Thoracic aorta (tissue), 2 donors: Measurements from ENCODE around the gene LUZP2. TPM values are rescaled to one million over a fixed set of nuclear protein-coding genes. Genes with fewer than 3 reads are reported as not detected.

ENCODE experiments used
- ATAC-seq: fragments of 150-250 bp; one replicate; pipeline ENCODE4 v1.8.0; 2017; ENCODE audit warnings: low read depth; ENCODE audit not compliant: insufficient number of reproducible peaks, low FRiP score
- DNase-seq: peaks from one replicate; pipeline ENCODE4 v3.0.0-alpha.2; 2020; ENCODE audit warnings: low spot score
- H3K27ac ChIP-seq, 2 donors: fragments of 200-600 bp; sonication (generic); 1 replicate in 1 of 2; 2 replicates in 1 of 2; pipeline ENCODE4 v1.5.1; 2016; ENCODE audit warnings: mild to moderate bottlenecking in 2 of 2, moderate library complexity in 2 of 2
- H3K27me3 ChIP-seq: fragments of 200-600 bp; sonication (generic); replicated peaks from 2 replicates; pipeline ENCODE4 v1.6.0; 2016; ENCODE audit warnings: mild to moderate bottlenecking; ENCODE audit not compliant: insufficient read depth
- H3K36me3 ChIP-seq: fragments of 200-600 bp; sonication (generic); one replicate; pipeline ENCODE4 v1.5.1; 2016
- H3K4me1 ChIP-seq, 2 donors: fragments of 200-600 bp; sonication (generic); 1 replicate in 1 of 2; 2 replicates in 1 of 2; pipeline versions ENCODE4 v1.5.1 to v1.6.0; 2016; ENCODE audit warnings: low read depth in 2 of 2, mild to moderate bottlenecking in 1 of 2; ENCODE audit not compliant: control insufficient read depth in 1 of 2
- H3K4me3 ChIP-seq: fragments of 200-600 bp; sonication (generic); 2 replicates; pipeline ENCODE4 v1.5.1; 2016; ENCODE audit warnings: mild to moderate bottlenecking
- H3K9me3 ChIP-seq: fragments of 200-600 bp; sonication (generic); 2 replicates; pipeline ENCODE4 v1.5.1; 2016
- total RNA-seq, 2 donors: library from RNA; depleted of rRNA; stranded (reverse); fragments of >200 nt; gene quantifications; one replicate each; pipeline versions ENCODE4 v1.1.0 to v1.2.3, GENCODE V29; 2016
- TF ChIP-seq, protein P1 (sequence below): fragments of 200-600 bp; sonication (generic); IDR thresholded peaks from one replicate; pipeline ENCODE4 v1.5.1; 2019; ENCODE audit warnings: antibody characterized with exemption

Gene LUZP2
- total RNA-seq, 2 donors from 2014 or later = 0.41 TPM; not detected in 1

DNA sequence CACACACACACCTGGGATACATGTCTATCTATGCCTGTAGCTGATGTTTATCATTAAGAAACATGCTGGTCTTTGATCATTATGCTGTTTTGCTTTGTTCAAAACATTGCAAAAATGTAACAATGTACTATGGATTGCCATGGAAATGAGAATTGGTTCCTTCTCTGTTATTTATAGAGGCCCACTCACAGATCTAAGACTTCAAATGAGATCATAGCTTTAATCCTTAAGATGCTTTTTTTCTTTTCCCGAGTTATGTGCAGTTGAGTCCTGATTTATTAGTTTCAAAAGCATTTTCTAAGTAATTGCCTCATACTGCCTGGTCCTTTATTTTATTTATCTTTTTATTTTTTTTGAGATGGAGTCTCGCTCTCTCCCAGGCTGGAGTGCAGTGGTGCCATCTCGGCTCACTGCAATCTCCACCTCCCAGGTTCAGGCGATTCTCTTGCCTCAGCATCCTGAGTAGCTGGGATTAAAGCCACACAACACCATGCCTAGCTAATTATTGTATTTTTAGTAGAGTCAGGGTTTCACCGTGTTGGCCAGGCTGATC is 131.4 kb downstream of the LUZP2 start:
- H3K27ac ChIP-seq = no peak overlapping the region
- DNase-seq (no peak), ATAC-seq (no peak)
- H3K9me3 ChIP-seq = no peaks in the 10 kb centered on the region
- H3K4me3 ChIP-seq = no peak overlapping the region
- no peaks in the 10 kb centered on the region for H3K27me3 ChIP-seq
- TF ChIP-seq, protein P1, sequence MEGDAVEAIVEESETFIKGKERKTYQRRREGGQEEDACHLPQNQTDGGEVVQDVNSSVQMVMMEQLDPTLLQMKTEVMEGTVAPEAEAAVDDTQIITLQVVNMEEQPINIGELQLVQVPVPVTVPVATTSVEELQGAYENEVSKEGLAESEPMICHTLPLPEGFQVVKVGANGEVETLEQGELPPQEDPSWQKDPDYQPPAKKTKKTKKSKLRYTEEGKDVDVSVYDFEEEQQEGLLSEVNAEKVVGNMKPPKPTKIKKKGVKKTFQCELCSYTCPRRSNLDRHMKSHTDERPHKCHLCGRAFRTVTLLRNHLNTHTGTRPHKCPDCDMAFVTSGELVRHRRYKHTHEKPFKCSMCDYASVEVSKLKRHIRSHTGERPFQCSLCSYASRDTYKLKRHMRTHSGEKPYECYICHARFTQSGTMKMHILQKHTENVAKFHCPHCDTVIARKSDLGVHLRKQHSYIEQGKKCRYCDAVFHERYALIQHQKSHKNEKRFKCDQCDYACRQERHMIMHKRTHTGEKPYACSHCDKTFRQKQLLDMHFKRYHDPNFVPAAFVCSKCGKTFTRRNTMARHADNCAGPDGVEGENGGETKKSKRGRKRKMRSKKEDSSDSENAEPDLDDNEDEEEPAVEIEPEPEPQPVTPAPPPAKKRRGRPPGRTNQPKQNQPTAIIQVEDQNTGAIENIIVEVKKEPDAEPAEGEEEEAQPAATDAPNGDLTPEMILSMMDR = no peak
- no peaks in the 10 kb centered on the region for H3K36me3 ChIP-seq
- no peaks in the 10 kb centered on the region for H3K4me1 ChIP-seq

DNA sequence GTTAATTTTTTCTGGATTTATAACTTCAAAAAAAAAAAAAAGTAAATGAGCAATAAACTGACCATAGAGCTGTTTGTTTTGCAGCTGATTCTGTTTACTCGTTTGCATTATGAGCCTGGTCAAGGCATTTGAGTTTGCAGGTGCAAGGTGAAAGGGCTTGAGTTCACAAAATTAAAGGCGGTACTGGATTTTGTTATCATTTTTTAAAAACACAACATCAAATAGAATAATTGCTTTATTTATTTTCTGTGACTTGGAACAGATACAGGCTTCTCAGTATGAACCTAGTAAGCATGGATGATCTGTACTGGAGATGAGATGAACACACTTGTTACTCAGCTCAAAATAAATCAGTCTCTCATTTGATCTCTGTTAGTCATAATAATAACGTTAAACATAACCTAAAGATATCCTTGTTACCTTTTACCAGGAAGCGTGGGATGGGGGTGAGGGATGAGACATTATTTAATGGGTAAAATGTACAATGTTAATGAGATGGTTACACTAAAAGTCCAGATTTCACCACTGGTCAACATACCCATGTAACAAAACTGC is 137.8 kb downstream of the LUZP2 start:
- no peak for DNase-seq
- ATAC-seq = no peak
- TF ChIP-seq, protein P1 = no peak
- H3K9me3 ChIP-seq = no peaks in the 10 kb centered on the region
- H3K27me3 ChIP-seq = no peaks in the 10 kb centered on the region
- H3K27ac ChIP-seq = no peak overlapping the region
- H3K4me3 ChIP-seq = no peak overlapping the region
- H3K4me1 ChIP-seq = no peaks in the 10 kb centered on the region
- H3K36me3 ChIP-seq = no peaks in the 10 kb centered on the region

DNA sequence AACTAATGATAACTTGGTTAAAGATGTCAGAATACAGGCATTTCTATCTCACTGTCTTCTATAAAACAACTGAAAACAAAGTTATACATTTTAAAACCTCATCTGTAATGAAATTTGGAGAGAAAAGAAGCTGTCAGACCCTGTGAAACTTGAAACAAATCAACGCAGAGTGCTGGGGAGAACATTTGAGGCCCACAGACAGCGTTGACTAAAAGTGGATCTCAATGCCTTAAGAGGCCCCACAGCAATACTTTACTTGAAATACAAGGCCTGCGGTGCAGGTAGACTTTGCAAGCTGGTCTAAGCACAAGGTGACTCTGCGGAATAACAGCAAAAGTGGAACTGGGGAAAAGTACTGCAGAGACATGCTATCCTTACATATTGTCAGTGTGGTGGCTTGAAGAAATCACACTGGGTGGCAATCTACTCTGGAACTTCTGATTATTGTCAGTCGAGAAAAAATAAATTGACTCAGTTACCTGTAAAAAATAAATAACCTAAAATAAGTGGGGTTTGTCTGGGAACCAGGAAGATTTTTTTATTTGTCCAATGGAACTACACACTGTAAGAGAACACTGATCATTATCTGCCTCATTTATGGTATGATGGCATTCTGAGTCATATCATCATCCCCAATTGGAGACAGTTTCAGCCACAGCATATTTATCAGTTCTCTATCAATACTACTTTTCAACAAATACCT is 138.9 kb downstream of the LUZP2 start:
- no peak overlapping the region for H3K27ac ChIP-seq
- ATAC-seq (no peak), DNase-seq (no peak)
- no peak overlapping the region for H3K4me3 ChIP-seq
- no peaks in the 10 kb centered on the region for H3K36me3 ChIP-seq
- H3K9me3 ChIP-seq = no peaks in the 10 kb centered on the region
- H3K27me3 ChIP-seq = no peaks in the 10 kb centered on the region
- TF ChIP-seq, protein P1 = no peak
- H3K4me1 ChIP-seq = no peaks in the 10 kb centered on the region

DNA sequence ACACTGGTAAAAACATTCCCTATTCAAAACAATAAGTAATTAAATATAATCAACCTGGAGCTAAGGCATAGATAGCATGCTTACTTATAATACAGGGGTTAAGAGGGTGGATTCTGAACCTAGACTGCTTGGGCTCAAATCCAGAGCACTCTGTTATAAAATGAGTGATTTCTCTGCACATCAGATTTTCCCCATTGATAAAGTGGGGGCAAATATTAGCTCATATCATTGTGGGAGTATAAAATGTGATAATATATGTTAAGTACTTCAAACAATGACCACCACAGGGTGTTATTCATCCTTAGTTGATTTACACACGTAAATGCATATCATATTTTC is 139.4 kb downstream of the LUZP2 start:
- H3K4me1 ChIP-seq = no peaks in the 10 kb centered on the region
- H3K27me3 ChIP-seq = no peaks in the 10 kb centered on the region
- H3K4me3 ChIP-seq = no peak overlapping the region
- DNase-seq (no peak), ATAC-seq (no peak)
- H3K9me3 ChIP-seq = no peaks in the 10 kb centered on the region
- H3K27ac ChIP-seq = no peak overlapping the region
- TF ChIP-seq, protein P1 = no peak
- H3K36me3 ChIP-seq = no peaks in the 10 kb centered on the region

DNA sequence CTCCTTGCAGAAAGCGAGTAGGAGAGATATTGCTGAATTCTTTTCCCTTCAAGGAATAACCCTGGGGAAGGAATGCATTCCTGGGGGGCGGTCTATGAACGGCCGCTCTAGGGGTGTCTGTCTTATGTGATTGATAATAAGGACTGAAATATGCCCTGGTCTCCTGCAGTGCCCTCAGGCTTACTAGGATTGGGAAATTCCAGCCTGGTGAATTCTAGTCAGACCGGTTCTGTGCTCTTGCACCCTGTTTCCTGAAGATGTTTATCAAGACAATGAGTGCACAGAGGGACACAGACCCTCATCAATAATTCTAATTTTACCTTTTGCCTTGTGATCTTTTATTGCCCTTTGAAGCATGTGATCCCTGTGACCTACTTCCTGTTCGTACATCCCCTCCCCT is 140.7 kb downstream of the LUZP2 start:
- Histone ChIP-seq H3K9me3 (no peaks in the 10 kb centered on the region), H3K36me3 (no peaks in the 10 kb centered on the region), H3K4me1 (no peaks in the 10 kb centered on the region), H3K4me3 (no peak overlapping the region), H3K27me3 (no peaks in the 10 kb centered on the region), H3K27ac (no peak overlapping the region)
- ATAC-seq = no peak
- DNase-seq = no peak
- TF ChIP-seq, protein P1 = no peak
